ENCODE measurements around the gene APRT.

The APRT gene

DNA sequence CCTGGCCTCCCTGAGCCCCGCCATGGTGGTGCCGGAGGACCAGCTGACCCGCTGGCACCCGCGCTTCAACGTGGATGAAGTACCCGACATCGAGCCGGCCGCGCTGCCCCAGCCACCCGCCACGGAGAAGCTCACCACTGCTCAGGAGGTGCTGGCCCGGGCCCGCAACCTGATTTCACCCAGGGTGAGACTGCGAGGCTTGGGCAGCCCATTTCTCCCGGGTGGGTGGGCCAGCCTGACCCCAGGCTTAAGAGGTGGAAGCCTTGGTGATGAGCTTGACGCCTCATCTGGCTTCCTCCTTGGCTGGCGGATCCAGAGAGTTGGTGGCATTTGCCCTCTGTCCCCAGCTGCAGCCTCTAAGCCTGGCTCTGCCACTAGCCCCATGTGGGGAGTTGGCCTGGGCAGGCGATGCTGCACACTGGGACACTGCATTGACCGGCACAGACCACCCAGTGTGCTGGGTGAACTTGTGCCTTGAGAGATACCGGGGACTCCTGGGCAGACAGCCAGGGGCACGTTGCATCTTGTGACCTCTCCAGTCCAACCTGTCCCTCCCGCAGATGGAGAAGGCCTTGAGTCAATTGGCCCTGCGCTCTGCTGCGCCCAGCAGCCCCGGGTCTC is 5.1 kb downstream of the APRT start:
- H2AFZ ChIP-seq (ENCODE audit: low read length, unreplicated experiment) = no peak overlapping the region
- H3K27me3 ChIP-seq (ENCODE audit: insufficient read depth, low read length) = no peaks in the 10 kb centered on the region
- peaks cover 25% of the 10 kb centered on the region for H3K4me1 ChIP-seq (ENCODE audit: control insufficient read depth, insufficient read depth, low read length, unreplicated experiment)
- no peak overlapping the region for H3K27ac ChIP-seq (ENCODE audit: low read depth, low read length)
- H3K4me3 ChIP-seq (ENCODE audit: low read depth, low read length) = no peak overlapping the region
- peaks cover 13% of the 10 kb centered on the region; the same call in 1 of the 2 replicates for H3K36me3 ChIP-seq (ENCODE audit: insufficient read depth, low read length)
- H3K79me2 ChIP-seq (ENCODE audit: control insufficient read depth, insufficient read depth, low read length, unreplicated experiment) = peaks cover 42% of the 10 kb centered on the region

DNA sequence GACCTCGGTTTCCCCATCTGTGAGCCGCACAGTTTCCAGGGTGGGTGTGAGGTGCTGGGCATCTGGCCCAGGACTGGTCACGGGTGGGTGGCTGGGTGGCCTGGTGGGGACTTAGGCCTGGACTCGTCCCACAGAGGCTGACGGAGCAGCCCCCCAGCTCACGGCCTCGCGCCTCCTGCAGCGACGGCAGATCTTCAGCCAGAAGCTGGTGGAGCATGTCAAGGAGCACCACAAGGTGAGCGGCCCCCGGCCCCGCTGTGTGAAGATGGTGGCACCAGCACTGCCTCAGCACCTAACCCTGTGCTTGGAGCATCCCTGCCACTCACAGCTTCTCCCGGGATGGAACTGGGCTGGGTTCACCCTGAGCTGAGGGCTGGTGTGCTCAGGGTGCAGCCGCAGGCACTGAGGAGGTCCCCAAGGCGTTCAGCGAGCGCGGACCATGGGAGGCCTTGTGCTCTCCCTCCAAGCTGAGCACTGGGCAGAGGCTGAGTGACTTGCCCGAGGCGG is 5.8 kb downstream of the APRT start:
- Histone ChIP-seq H3K79me2 (ENCODE audit: control insufficient read depth, insufficient read depth, low read length, unreplicated experiment) (peaks cover 42% of the 10 kb centered on the region), H3K4me1 (ENCODE audit: control insufficient read depth, insufficient read depth, low read length, unreplicated experiment) (peaks cover 25% of the 10 kb centered on the region), H2AFZ (ENCODE audit: low read length, unreplicated experiment) (no peak overlapping the region), H3K36me3 (ENCODE audit: insufficient read depth, low read length) (peaks cover 13% of the 10 kb centered on the region; the same call in 1 of the 2 replicates), H3K4me3 (ENCODE audit: low read depth, low read length) (no peak overlapping the region), H3K27me3 (ENCODE audit: insufficient read depth, low read length) (no peaks in the 10 kb centered on the region), H3K27ac (ENCODE audit: low read depth, low read length) (no peak overlapping the region)

DNA sequence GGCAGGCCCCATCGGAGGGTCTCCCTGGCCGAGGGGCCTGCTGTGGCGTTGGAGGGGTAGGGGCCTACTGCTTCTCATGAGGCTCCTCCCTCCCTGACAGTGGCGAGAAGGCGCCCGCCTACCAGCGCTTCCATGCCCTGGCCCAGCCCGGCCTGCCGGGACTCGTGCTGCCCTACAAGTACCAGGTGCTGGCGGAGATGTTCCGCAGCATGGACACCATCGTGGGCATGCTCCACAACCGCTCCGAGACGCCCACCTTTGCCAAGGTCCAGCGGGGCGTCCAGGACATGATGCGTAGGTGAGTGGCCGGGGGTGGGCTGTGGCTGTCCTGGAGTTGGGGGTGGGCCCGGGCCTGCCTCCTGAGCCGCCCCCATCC is 6.4 kb downstream of the APRT start:
- peaks cover 42% of the 10 kb centered on the region for H3K79me2 ChIP-seq (ENCODE audit: control insufficient read depth, insufficient read depth, low read length, unreplicated experiment)
- H3K27ac ChIP-seq (ENCODE audit: low read depth, low read length) = no peak overlapping the region
- peaks cover 20% of the 10 kb centered on the region for H3K4me1 ChIP-seq (ENCODE audit: control insufficient read depth, insufficient read depth, low read length, unreplicated experiment)
- peaks cover 13% of the 10 kb centered on the region; the same call in 1 of the 2 replicates for H3K36me3 ChIP-seq (ENCODE audit: insufficient read depth, low read length)
- peak overlapping the region; percentile 98 for H3K4me3 ChIP-seq (ENCODE audit: low read depth, low read length)
- no peak overlapping the region for H2AFZ ChIP-seq (ENCODE audit: low read length, unreplicated experiment)
- H3K27me3 ChIP-seq (ENCODE audit: insufficient read depth, low read length) = no peaks in the 10 kb centered on the region

DNA sequence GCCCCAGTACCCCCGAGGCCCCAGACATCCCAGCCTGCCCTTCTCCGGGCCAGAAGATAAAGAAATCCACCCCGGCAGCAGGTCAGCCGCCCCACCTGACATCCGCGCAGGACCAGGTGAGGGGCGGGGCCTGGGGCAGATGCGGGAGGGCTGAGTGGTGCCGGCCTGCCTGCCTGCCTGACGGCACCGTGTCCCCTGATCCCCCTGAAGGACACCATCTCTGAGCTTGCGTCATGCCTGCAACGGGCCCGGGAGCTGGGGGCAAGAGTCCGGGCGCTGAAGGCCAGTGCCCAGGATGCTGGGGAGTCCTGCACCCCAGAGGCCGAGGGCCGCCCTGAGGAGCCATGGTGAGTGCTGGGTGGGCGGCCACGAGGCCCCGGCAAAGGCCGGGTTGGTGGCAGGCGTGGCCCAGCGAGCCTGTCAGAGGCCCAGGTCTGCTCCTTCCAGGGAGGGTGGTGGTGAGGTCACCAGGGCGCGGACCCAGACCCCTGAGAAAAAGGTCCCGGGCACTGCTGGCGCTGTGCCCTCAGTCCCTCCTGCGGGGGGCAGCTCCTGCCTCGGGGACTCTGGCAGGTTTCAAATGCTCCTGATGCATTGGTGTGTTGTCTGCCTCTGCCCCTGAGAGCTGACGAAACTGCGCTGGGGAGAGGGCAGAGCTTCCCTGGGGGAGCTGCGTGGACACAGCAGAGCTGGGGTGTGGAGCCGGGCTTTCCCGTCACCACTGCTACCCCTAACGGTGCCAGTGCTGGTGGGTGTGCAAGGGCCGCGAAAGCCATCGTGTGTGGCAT is 7.0 kb downstream of the APRT start:
- Histone ChIP-seq H2AFZ (ENCODE audit: low read length, unreplicated experiment) (no peak overlapping the region), H3K36me3 (ENCODE audit: insufficient read depth, low read length) (peaks cover 13% of the 10 kb centered on the region; the same call in 1 of the 2 replicates), H3K27me3 (ENCODE audit: insufficient read depth, low read length) (no peaks in the 10 kb centered on the region), H3K4me1 (ENCODE audit: control insufficient read depth, insufficient read depth, low read length, unreplicated experiment) (peaks cover 14% of the 10 kb centered on the region), H3K27ac (ENCODE audit: low read depth, low read length) (no peak overlapping the region), H3K79me2 (ENCODE audit: control insufficient read depth, insufficient read depth, low read length, unreplicated experiment) (peaks cover 36% of the 10 kb centered on the region), H3K4me3 (ENCODE audit: low read depth, low read length) (peak overlapping the region; percentile 98)

DNA sequence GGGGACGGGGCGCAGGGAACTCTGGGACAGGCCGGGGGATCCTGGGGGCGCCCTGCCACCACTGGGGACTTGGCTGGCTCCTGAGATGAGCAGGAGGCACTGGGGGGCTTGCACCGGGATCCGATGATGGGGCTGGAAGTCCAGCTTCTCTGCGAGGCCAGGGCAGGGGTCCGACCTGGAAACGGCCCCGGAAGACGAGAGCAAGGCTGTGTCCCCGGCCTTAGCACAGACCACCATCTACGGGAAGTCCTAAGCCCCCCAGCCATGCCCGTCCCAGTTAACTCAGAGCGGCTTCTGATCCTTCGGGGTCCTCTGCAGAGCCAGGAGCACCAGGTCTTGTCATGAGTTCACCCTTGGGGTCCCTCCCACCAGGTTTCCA is 7.6 kb downstream of the APRT start:
- H3K36me3 ChIP-seq (ENCODE audit: insufficient read depth, low read length) = peaks cover 13% of the 10 kb centered on the region; the same call in 1 of the 2 replicates
- H2AFZ ChIP-seq (ENCODE audit: low read length, unreplicated experiment) = no peak overlapping the region
- peaks cover 33% of the 10 kb centered on the region for H3K79me2 ChIP-seq (ENCODE audit: control insufficient read depth, insufficient read depth, low read length, unreplicated experiment)
- peak overlapping the region; percentile 98 for H3K4me3 ChIP-seq (ENCODE audit: low read depth, low read length)
- H3K27me3 ChIP-seq (ENCODE audit: insufficient read depth, low read length) = no peaks in the 10 kb centered on the region
- H3K4me1 ChIP-seq (ENCODE audit: control insufficient read depth, insufficient read depth, low read length, unreplicated experiment) = peaks cover 9% of the 10 kb centered on the region
- H3K27ac ChIP-seq (ENCODE audit: low read depth, low read length) = no peak overlapping the region; the same call in 1 of the 2 replicates

DNA sequence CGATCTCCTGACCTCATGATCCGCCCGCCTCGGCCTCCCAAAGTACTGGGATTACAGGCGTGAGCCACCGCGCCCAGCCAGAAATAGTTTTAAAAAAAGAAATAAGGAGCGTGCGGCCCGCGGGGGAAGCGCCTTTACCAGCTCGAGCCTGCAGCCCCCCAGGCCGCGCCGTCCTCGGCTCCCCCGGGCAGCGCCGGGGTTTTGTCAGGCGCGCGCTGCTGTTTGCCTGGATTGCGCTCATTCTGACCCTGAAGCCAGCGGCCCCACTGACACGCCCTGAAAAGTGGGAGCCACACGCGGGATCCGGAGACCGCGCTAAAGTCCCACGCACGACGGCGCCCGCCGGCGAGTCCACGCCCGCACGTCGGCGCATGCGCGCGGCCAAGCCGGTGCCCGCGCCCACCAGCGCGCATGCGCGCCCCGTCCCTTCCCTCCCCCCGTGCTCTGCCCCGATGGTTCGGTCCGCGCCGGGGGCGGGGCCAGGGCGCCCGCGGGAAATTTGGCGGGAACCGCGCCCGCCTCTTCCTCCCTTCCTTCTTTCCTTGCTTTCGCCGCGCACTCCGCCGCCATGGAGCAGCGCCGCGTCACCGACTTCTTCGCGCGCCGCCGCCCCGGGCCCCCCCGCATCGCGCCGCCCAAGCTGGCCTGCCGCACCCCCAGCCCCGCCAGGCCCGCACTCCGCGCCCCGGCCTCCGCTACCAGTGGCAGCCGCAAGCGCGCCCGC is 8.3 kb downstream of the APRT start, which contains the start of gene CDT1:
CDT1 (plus strand) TSS at position 526 of the 724 bp plus-strand sequence; CDS start at position 569, 43 bp downstream.
- Histone ChIP-seq H3K27me3 (ENCODE audit: insufficient read depth, low read length) (no peaks in the 10 kb centered on the region), H3K36me3 (ENCODE audit: insufficient read depth, low read length) (peaks cover 13% of the 10 kb centered on the region; the same call in 1 of the 2 replicates), H2AFZ (ENCODE audit: low read length, unreplicated experiment) (peak within 1 kb of the TSS; percentile 37), H3K79me2 (ENCODE audit: control insufficient read depth, insufficient read depth, low read length, unreplicated experiment) (peaks cover 33% of the 10 kb centered on the region), H3K4me1 (ENCODE audit: control insufficient read depth, insufficient read depth, low read length, unreplicated experiment) (peaks cover 7% of the 10 kb centered on the region), H3K27ac (ENCODE audit: low read depth, low read length) (peak within 1 kb of the TSS; percentile 67), H3K4me3 (ENCODE audit: low read depth, low read length) (peak within 1 kb of the TSS; percentile 98)

DNA sequence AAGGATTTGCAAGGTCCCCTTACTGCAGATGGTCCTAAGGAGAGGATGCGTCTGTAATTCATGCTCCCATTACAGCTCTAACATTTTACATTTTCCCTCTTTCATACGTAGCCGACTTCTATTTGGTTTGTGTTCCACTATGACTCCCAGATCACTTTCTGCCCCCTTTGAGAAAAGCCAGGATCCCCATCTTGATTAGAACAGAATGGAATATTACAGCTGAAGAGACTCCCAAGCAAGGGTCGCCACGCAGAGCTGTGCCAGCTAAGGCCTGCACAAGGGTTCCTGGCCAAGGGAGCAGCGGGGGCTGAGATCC is 11.5 kb downstream of the APRT start:
- Histone ChIP-seq H3K27ac (ENCODE audit: low read depth, low read length) (no peak overlapping the region), H3K79me2 (ENCODE audit: control insufficient read depth, insufficient read depth, low read length, unreplicated experiment) (peaks cover 16% of the 10 kb centered on the region), H2AFZ (ENCODE audit: low read length, unreplicated experiment) (no peak overlapping the region), H3K4me1 (ENCODE audit: control insufficient read depth, insufficient read depth, low read length, unreplicated experiment) (peaks cover 6% of the 10 kb centered on the region), H3K4me3 (ENCODE audit: low read depth, low read length) (no peak overlapping the region), H3K36me3 (ENCODE audit: insufficient read depth, low read length) (peaks cover under 1% of the 10 kb centered on the region; the same call in 1 of the 2 replicates), H3K27me3 (ENCODE audit: insufficient read depth, low read length) (no peaks in the 10 kb centered on the region)

DNA sequence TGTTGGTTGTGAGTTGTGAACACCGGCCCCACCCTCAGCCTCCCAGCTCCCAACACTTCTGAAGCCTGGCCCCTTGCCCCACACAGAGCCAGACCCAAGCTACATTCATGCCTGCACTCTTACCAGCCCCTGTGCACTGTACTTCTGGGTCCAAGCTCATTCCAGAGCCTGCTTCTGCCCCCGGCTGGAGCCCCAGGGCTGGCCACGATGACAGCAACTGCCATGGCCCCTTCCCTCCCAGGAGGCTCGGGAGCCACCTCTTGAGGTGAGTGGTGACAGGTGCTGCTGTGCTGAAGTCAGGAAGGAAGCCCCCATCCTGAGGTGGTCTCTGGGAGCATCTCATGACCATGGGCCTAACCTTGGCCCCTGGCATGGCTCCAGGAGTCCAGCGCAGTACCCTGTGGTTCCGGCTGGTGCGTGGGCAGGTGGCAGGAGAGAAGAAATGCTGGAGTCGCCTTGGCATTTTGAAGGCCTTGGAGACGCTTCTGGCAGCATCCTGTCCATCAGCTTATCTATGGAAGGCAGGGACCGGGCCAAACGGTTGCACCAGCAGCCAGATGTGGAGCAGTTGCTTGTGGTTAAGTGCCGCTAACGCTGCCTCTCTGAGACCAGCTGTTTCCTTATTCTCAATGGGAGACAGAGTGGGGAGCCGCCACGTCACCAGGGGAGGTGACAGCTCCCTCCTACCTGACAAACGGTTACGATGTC is 12.0 kb downstream of the APRT start:
- no peak overlapping the region for H3K4me3 ChIP-seq (ENCODE audit: low read depth, low read length)
- no peaks in the 10 kb centered on the region for H3K36me3 ChIP-seq (ENCODE audit: insufficient read depth, low read length)
- no peaks in the 10 kb centered on the region for H3K27me3 ChIP-seq (ENCODE audit: insufficient read depth, low read length)
- peaks cover 11% of the 10 kb centered on the region for H3K79me2 ChIP-seq (ENCODE audit: control insufficient read depth, insufficient read depth, low read length, unreplicated experiment)
- H3K27ac ChIP-seq (ENCODE audit: low read depth, low read length) = no peak overlapping the region
- H2AFZ ChIP-seq (ENCODE audit: low read length, unreplicated experiment) = no peak overlapping the region
- H3K4me1 ChIP-seq (ENCODE audit: control insufficient read depth, insufficient read depth, low read length, unreplicated experiment) = peaks cover under 1% of the 10 kb centered on the region

DNA sequence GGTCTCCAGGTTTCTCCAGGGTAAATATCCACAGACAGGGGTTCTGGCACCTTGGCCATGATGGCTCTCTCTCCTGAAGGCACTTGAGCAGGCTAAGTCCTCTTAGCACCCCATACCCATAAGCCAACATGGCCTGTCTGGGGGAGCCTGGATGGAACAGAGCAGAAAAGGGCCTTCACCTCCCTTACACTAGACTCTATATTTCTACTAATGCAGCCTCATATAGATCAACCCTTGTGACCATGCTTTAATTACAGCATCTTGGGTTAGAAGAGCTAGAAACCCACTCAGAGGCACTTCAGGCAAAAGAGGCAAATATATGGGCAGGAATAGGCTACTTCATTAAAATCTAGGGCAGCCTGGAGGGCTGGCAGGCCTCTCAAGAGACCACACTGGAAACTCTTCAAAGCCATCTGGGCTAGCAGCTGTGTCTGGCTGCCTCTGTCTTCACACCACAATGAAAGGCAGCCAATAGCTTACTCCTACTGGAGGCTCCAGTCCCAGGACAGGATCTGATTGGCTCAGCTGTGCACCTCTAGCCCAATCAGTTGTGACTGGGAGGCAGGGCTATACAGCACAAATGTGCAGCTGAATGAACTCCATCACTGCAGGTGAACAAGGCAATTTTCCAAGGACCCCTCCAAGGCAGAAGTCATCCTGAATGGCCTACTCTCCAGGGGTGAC is 12.8 kb downstream of the APRT start:
- Histone ChIP-seq H3K79me2 (ENCODE audit: control insufficient read depth, insufficient read depth, low read length, unreplicated experiment) (peaks cover 3% of the 10 kb centered on the region), H3K27ac (ENCODE audit: low read depth, low read length) (no peak overlapping the region), H3K36me3 (ENCODE audit: insufficient read depth, low read length) (no peaks in the 10 kb centered on the region), H3K27me3 (ENCODE audit: insufficient read depth, low read length) (no peaks in the 10 kb centered on the region), H3K4me1 (ENCODE audit: control insufficient read depth, insufficient read depth, low read length, unreplicated experiment) (no peaks in the 10 kb centered on the region), H3K4me3 (ENCODE audit: low read depth, low read length) (no peak overlapping the region), H2AFZ (ENCODE audit: low read length, unreplicated experiment) (no peak overlapping the region)

DNA sequence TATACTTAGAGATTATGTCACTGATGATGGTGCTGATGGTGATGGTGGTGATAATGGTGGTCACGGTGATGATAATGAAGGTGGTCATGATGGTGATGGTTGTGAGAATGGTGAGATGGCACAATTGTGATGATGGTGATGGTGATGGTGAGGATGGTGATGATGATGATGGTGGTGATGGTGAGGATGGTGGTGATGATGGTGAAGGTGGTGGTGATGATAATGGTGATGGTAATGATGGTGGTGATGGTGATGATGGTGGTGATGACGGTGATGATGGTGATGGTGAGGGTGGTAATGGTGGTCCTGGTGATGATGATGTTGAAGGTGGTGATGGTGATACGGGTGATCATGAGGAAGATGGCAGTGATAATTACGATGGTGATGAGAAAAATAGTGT is 13.7 kb downstream of the APRT start:
- Histone ChIP-seq H3K79me2 (ENCODE audit: control insufficient read depth, insufficient read depth, low read length, unreplicated experiment) (no peaks in the 10 kb centered on the region), H3K4me1 (ENCODE audit: control insufficient read depth, insufficient read depth, low read length, unreplicated experiment) (no peaks in the 10 kb centered on the region)

More for the DNA sequence above, 13.7 kb downstream of the APRT start:
- no peak overlapping the region for H3K27ac ChIP-seq (ENCODE audit: low read depth, low read length)
- H3K36me3 ChIP-seq (ENCODE audit: insufficient read depth, low read length) = no peaks in the 10 kb centered on the region
- no peaks in the 10 kb centered on the region for H3K27me3 ChIP-seq (ENCODE audit: insufficient read depth, low read length)
- no peak overlapping the region for H2AFZ ChIP-seq (ENCODE audit: low read length, unreplicated experiment)
- no peak overlapping the region for H3K4me3 ChIP-seq (ENCODE audit: low read depth, low read length)

Data from ACC112 (cell line).